Esophagus muscularis mucosa (tissue), 4 donors: ENCODE measurements around the gene ZRSR2.

ENCODE experiments used
- EP300 ChIP-seq: sonication (generic); formaldehyde crosslinking; IDR thresholded peaks from one replicate; pipeline ENCODE4 v1.6.1; 2017; ENCODE audit warnings: antibody characterized with exemption
- POLR2A ChIP-seq: fragments of 450-650 bp; IDR thresholded peaks from one replicate; pipeline ENCODE4 v1.6.1; 2017; ENCODE audit warnings: antibody characterized with exemption, moderate library complexity, mild to moderate bottlenecking, low read depth
- POLR2AphosphoS5 ChIP-seq, 2 donors: sonication (generic); formaldehyde crosslinking; IDR thresholded peaks; one replicate each; pipeline ENCODE4 v1.6.1; 2017; ENCODE audit warnings: antibody characterized with exemption in 2 of 2
- TF ChIP-seq, protein P1 (sequence below), 3 experiments: fragments of 200-600 bp in 2 of 3; fragments of 450-650 bp in 1 of 3; sonication (generic) in 2 of 3; IDR thresholded peaks; one replicate each; pipeline ENCODE4 v1.5.1; 2017 to 2019; ENCODE audit warnings: antibody characterized with exemption in 3 of 3, mild to moderate bottlenecking in 2 of 3, moderate library complexity in 1 of 3

DNA sequence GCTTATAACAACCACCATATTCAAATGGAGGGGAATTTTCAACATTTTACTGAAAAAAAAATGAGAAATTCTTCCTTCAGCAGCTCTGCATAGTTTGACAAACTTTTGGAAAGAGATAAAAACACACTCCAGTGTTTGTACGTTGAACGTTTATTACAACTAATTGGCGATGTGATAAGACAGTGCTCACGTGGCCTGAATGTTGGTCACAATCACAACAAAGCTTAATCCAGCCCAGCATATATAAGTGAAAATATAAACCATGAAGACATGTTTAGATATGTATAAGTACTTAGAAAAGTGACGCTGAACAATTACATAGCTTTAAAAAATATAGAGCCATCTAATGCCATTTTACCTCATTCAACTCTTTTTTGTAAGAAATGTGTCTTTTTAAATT, 35.7 kb downstream of the ZRSR2 start:
- TF ChIP-seq, protein P1, sequence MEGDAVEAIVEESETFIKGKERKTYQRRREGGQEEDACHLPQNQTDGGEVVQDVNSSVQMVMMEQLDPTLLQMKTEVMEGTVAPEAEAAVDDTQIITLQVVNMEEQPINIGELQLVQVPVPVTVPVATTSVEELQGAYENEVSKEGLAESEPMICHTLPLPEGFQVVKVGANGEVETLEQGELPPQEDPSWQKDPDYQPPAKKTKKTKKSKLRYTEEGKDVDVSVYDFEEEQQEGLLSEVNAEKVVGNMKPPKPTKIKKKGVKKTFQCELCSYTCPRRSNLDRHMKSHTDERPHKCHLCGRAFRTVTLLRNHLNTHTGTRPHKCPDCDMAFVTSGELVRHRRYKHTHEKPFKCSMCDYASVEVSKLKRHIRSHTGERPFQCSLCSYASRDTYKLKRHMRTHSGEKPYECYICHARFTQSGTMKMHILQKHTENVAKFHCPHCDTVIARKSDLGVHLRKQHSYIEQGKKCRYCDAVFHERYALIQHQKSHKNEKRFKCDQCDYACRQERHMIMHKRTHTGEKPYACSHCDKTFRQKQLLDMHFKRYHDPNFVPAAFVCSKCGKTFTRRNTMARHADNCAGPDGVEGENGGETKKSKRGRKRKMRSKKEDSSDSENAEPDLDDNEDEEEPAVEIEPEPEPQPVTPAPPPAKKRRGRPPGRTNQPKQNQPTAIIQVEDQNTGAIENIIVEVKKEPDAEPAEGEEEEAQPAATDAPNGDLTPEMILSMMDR (IDR thresholded peaks at IDR 0.05) = no peak
- no peak for TF ChIP-seq POLR2A
- TF ChIP-seq EP300 = no peak
- TF ChIP-seq POLR2AphosphoS5 (IDR thresholded peaks at IDR 0.05) = no peak
